Thyroid gland (tissue), 4 donors: Measurements from ENCODE around the gene OSBPL8.

ENCODE experiments used
- CTCF ChIP-seq, 6 experiments: fragments of 200-600 bp in 3 of 6; fragments of 450-650 bp in 3 of 6; sonication (generic) in 3 of 6; IDR thresholded peaks; one replicate each; pipeline ENCODE4 v1.5.1; 2016 to 2019; ENCODE audit warnings: antibody characterized with exemption in 6 of 6, mild to moderate bottlenecking in 2 of 6, inconsistent platforms in 1 of 6, moderate library complexity in 1 of 6
- POLR2A ChIP-seq, 2 donors: fragments of 450-650 bp; IDR thresholded peaks; one replicate each; pipeline ENCODE4 v1.6.1; 2017; ENCODE audit warnings: antibody characterized with exemption in 2 of 2, mild to moderate bottlenecking in 2 of 2, moderate library complexity in 1 of 2

DNA sequence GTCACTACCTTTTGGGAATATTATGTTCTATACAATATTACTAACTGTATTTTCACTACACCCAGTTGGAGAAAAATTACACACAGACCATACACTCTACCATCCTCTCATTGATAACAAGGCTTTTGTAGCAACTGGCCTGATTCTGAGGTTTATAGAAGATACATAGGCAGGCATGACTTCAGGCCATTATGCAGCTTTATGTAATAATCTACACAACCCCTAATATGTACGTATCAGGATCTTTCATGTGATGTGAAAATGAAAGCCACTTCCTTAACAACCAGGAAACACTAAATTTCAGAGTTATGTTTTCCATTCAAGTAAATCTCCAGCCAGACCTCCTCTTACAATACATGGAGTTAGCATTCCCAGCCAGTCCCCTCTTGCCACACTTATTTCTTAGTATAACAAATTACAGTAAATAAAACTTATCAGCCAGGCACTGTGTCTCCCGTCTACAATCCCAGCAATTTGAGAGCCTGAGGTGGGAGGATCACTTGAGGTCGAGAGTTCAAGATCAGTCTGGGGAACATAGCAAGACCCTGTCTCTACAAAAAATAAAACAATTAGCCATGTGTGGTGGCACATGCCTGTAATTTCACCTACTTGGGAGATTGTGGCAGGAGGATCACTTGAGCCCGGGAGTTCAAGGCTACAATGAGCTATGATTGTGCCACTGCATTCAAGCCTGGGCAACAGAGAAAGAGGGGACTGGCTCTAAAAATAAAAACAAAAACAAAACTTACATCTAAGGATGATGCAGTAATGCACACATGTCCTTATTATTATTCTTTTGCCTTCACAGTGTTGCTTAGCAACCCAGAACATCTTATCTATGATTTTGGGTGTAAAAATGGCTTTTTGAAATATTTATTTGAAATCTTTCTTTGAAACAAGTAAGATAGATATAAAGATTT lies 10.4 kb upstream of the OSBPL8 start:
- no peak for TF ChIP-seq POLR2A (IDR thresholded peaks at IDR 0.05)
- no peak for TF ChIP-seq CTCF (IDR thresholded peaks at IDR 0.05)
